Keratinocyte (primary cell): ENCODE data around the gene TACC2. TPM values are rescaled to one million over a fixed set of nuclear protein-coding genes. Genes with fewer than 3 reads are reported as not detected.

Source experiments
- DNase-seq: peaks from one replicate; pipeline ENCODE4 v3.0.0-alpha.2; 2011; ENCODE audit warnings: low read depth, missing footprints, low spot score
- FAIRE-seq: peaks from 2 replicates; lab custom pipeline; 2011; peaks lifted over from hg19 to GRCh38; lab: Jason Lieb, UNC
- H2AFZ ChIP-seq: 2 replicates; pipeline ENCODE4 v1.6.0; 2012; ENCODE audit warnings: low read length, control low read depth, inconsistent platforms; ENCODE audit not compliant: control insufficient read depth
- H3K27ac ChIP-seq: 2 replicates; pipeline ENCODE4 v1.5.1; 2011; ENCODE audit warnings: low read length; ENCODE audit not compliant: control insufficient read depth, insufficient read depth
- H3K27me3 ChIP-seq: 3 replicates; pipeline ENCODE4 v1.6.0; 2011; ENCODE audit warnings: low read length; ENCODE audit not compliant: control insufficient read depth, insufficient read depth; ENCODE audit errors: extremely low read depth
- H3K36me3 ChIP-seq, 2 experiments: 2 replicates in 1 of 2; 3 replicates in 1 of 2; pipeline ENCODE4 v1.5.1; 2011; ENCODE audit warnings: low read length in 2 of 2, mild to moderate bottlenecking in 1 of 2; ENCODE audit not compliant: control insufficient read depth in 2 of 2, insufficient read depth in 2 of 2; ENCODE audit errors: extremely low read depth in 1 of 2
- H3K4me1 ChIP-seq: 3 replicates; pipeline ENCODE4 v1.5.1; 2011; ENCODE audit warnings: low read length; ENCODE audit not compliant: control insufficient read depth, insufficient read depth; ENCODE audit errors: extremely low read depth
- H3K4me2 ChIP-seq: 3 replicates; pipeline ENCODE4 v1.6.0; 2011; ENCODE audit warnings: low read depth, low read length; ENCODE audit not compliant: control insufficient read depth, insufficient read depth; ENCODE audit errors: extremely low read depth
- H3K4me3 ChIP-seq, 3 experiments: fragments of 200-600 bp in 1 of 3; sonication (generic) in 1 of 3; 2 replicates in 2 of 3; 3 replicates in 1 of 3; pipeline ENCODE4 v1.5.1; 2011 to 2016; ENCODE audit warnings: low read length in 3 of 3, mild to moderate bottlenecking in 3 of 3, control low read depth in 2 of 3, inconsistent platforms in 1 of 3, low read depth in 1 of 3, mixed read lengths in 1 of 3, mixed run types in 1 of 3, moderate library complexity in 1 of 3; ENCODE audit not compliant: control insufficient read depth in 2 of 3, insufficient read depth in 2 of 3; ENCODE audit errors: extremely low read depth in 1 of 3
- H3K79me2 ChIP-seq: 2 replicates; pipeline ENCODE4 v1.6.0; 2012; ENCODE audit warnings: low read length; ENCODE audit not compliant: control insufficient read depth, insufficient read depth
- H3K9ac ChIP-seq: 3 replicates; pipeline ENCODE4 v1.6.0; 2011; ENCODE audit warnings: low read length; ENCODE audit not compliant: control insufficient read depth, insufficient read depth; ENCODE audit errors: extremely low read depth
- H3K9me1 ChIP-seq: 3 replicates; pipeline ENCODE4 v1.6.0; 2011; ENCODE audit warnings: low read length; ENCODE audit not compliant: control insufficient read depth, insufficient read depth; ENCODE audit errors: extremely low read depth
- H3K9me3 ChIP-seq: 2 replicates; pipeline ENCODE4 v1.5.1; 2012; ENCODE audit warnings: low read depth, low read length; ENCODE audit not compliant: control insufficient read depth
- H4K20me1 ChIP-seq: 3 replicates; pipeline ENCODE4 v1.6.0; 2011; ENCODE audit warnings: low read length; ENCODE audit not compliant: control insufficient read depth, insufficient read depth; ENCODE audit errors: extremely low read depth
- EZH2 ChIP-seq: IDR thresholded peaks from one replicate; pipeline ENCODE4 v1.6.1; 2012; ENCODE audit warnings: inconsistent platforms, mild to moderate bottlenecking, low read length, moderate library complexity
- dilution Hi-C: fragments of 300-500 bp; cut with MboI; formaldehyde crosslinking; loops from one replicate; pipeline ENCODE4 v1.7.0; 2020; ENCODE audit warnings: low sequenced_read_pairs; ENCODE audit not compliant: extremely low pct_ligation_motif_present
- polyA plus RNA-seq, 5 experiments: library from polyadenylated mRNA; depleted of rRNA in 3 of 5; stranded (reverse) in 3 of 5; stranded (forward) in 1 of 5; unstranded in 1 of 5; fragments of >200 nt; gene quantifications; 1 replicate in 1 of 5; 2 replicates in 3 of 5; 3 replicates in 1 of 5; pipeline versions ENCODE4 v1.2.1 to v1.2.3, GENCODE V29; 2011 to 2012; ENCODE audit warnings: missing spikeins in 2 of 5, low read depth in 1 of 5, low replicate concordance in 1 of 5
- TF ChIP-seq, protein P1 (sequence below), 3 experiments: IDR thresholded peaks in 1 of 3; conservative IDR thresholded peaks in 1 of 3; optimal IDR thresholded peaks in 1 of 3; 2 replicates in 2 of 3; 3 replicates in 1 of 3; pipeline versions ENCODE3 to v1.5.1; 2011; ENCODE audit warnings: low read length in 3 of 3, mild to moderate bottlenecking in 3 of 3, moderate library complexity in 2 of 3, control low read depth in 1 of 3, inconsistent platforms in 1 of 3; ENCODE audit not compliant: insufficient read depth in 2 of 3; ENCODE audit errors: extremely low read depth in 1 of 3

TACC2 gene
- polyA plus RNA-seq, 1 donor (not counting 4 experiments of a cell fraction or from before 2014, with no cell fraction given), result 12.8 TPM

DNA sequence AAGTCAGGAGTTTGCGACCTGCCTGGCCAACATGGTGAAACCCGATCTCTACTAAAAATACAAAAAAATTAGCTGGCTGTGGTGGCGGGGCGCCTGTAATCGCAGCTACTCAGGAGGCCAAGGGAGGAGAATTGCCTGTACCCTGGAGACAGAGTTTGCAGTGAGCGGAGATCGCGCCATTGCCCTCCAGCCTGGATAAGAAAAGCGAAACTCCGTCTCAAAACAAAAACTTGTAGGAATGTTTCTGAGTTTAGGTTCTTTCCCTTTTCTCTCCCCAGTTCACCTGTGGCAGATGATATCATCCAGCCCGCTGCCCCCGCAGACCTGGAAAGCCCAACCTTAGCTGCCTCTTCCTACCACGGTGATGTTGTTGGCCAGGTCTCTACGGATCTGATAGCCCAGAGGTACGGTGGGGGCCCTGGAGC lies 143.4 kb downstream of the TACC2 start:
- Histone ChIP-seq H3K9ac (peak overlapping the region; percentile 20), H3K36me3 (peaks cover 0 to 16% of the 10 kb centered on the region in 2 experiments), H3K9me1 (no peaks in the 10 kb centered on the region), H2AFZ (no peak overlapping the region), H3K27ac (no peak overlapping the region), H3K4me2 (peak overlapping the region; percentile 68), H4K20me1 (no peaks in the 10 kb centered on the region), H3K4me3 (no peak overlapping the region), H3K4me1 (peaks cover 22% of the 10 kb centered on the region), H3K79me2 (peaks cover 11% of the 10 kb centered on the region), H3K9me3 (no peaks in the 10 kb centered on the region), H3K27me3 (no peaks in the 10 kb centered on the region)
- dilution Hi-C loops, result no loop called here
- FAIRE-seq, result peak; percentile 17
- TF ChIP-seq EZH2, result no peak
- DNase-seq, result no peak

DNA sequence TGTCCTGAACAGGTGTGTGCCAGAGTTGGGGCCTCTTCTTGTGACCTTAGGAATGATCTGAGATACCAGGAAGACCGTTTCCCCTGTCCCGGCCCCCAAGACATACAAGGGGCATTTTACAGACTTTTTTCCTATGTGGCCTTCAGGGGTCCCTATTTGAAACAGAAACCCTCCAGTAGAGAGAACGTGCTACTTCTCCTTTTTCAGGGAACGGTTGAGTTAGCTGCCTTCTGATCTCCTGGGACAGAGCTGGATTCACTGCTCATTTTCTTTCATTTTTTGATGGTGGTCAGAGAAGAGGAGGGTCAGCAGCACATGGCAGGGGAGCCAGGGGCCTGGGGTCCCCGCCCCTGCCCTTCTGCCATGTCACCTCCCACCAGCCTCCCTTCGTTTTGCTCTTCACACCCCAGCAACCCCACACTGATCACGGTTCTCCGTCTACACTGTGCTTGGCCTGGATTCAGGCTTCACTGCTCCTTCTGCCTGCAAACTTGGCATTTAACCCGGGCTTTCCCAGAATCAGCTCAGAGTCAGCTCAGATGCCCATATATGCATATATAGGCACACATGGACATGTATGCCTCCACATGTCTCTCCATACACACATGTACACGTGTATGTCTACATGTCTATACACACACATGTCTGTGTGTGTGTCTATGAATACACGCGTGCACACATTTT lies 144.1 kb downstream of the TACC2 start:
- H3K36me3 ChIP-seq, result peaks cover 0 to 16% of the 10 kb centered on the region in 2 experiments
- DNase-seq, result no peak
- FAIRE-seq, result no peak

More for the DNA sequence above, 144.1 kb downstream of the TACC2 start:
- Histone ChIP-seq H3K4me1 (peaks cover 15% of the 10 kb centered on the region), H3K4me3 (no peak overlapping the region), H3K9me3 (no peaks in the 10 kb centered on the region), H4K20me1 (no peaks in the 10 kb centered on the region), H3K27ac (no peak overlapping the region), H3K9me1 (no peaks in the 10 kb centered on the region), H2AFZ (no peak overlapping the region), H3K27me3 (no peaks in the 10 kb centered on the region), H3K4me2 (no peak overlapping the region), H3K9ac (no peak overlapping the region), H3K79me2 (peaks cover 9% of the 10 kb centered on the region)
- dilution Hi-C loops, result no loop called here
- TF ChIP-seq, protein P1, sequence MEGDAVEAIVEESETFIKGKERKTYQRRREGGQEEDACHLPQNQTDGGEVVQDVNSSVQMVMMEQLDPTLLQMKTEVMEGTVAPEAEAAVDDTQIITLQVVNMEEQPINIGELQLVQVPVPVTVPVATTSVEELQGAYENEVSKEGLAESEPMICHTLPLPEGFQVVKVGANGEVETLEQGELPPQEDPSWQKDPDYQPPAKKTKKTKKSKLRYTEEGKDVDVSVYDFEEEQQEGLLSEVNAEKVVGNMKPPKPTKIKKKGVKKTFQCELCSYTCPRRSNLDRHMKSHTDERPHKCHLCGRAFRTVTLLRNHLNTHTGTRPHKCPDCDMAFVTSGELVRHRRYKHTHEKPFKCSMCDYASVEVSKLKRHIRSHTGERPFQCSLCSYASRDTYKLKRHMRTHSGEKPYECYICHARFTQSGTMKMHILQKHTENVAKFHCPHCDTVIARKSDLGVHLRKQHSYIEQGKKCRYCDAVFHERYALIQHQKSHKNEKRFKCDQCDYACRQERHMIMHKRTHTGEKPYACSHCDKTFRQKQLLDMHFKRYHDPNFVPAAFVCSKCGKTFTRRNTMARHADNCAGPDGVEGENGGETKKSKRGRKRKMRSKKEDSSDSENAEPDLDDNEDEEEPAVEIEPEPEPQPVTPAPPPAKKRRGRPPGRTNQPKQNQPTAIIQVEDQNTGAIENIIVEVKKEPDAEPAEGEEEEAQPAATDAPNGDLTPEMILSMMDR (optimal IDR thresholded peaks at IDR 0.05 in 1 of 3, IDR thresholded peaks at IDR 0.05 in 1 of 3, conservative IDR thresholded peaks at IDR 0.05 in 1 of 3; ENCODE audit: extremely low read depth in 1 of 3, insufficient read depth in 2 of 3, low read length in 3 of 3), result peak in 1 of 3 experiments; percentile 10
- TF ChIP-seq EZH2, result no peak
